OCI-LY3 (cell line): ENCODE data around the gene RASL12.

Source experiments
- EZH2phosphoT487 ChIP-seq: fragments of 200-600 bp; shearing (Covaris generic); IDR thresholded peaks from 2 replicates; pipeline ENCODE4 v1.6.1; 2018; ENCODE audit warnings: antibody characterized with exemption, mixed run types, low read depth
- TF ChIP-seq, protein P1 (sequence below): fragments of 200-600, 300-600 bp; sonication (generic); IDR thresholded peaks from 2 replicates; pipeline ENCODE4 v1.5.1; 2014; ENCODE audit warnings: antibody characterized with exemption, low read length, low read depth

GRCh38 chr15:65029736-65030208, 38.0 kb downstream of the RASL12 start:
- TF ChIP-seq, protein P1, sequence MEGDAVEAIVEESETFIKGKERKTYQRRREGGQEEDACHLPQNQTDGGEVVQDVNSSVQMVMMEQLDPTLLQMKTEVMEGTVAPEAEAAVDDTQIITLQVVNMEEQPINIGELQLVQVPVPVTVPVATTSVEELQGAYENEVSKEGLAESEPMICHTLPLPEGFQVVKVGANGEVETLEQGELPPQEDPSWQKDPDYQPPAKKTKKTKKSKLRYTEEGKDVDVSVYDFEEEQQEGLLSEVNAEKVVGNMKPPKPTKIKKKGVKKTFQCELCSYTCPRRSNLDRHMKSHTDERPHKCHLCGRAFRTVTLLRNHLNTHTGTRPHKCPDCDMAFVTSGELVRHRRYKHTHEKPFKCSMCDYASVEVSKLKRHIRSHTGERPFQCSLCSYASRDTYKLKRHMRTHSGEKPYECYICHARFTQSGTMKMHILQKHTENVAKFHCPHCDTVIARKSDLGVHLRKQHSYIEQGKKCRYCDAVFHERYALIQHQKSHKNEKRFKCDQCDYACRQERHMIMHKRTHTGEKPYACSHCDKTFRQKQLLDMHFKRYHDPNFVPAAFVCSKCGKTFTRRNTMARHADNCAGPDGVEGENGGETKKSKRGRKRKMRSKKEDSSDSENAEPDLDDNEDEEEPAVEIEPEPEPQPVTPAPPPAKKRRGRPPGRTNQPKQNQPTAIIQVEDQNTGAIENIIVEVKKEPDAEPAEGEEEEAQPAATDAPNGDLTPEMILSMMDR: no peak
- TF ChIP-seq EZH2phosphoT487: no peak
